GM23248 (cell line): ENCODE data around the gene FKBP5. TPM values are rescaled to one million over a fixed set of nuclear protein-coding genes. Genes with fewer than 3 reads are reported as not detected.
A peak's percentile ranks its signal among the peaks of the same experiment; 100 is the strongest.

Experiments used
- DNase-seq: peaks from one replicate; pipeline ENCODE4 v3.0.0-alpha.2; 2015
- H2AFZ ChIP-seq: fragments of 200-600 bp; sonication (generic); 2 replicates; pipeline ENCODE4 v1.6.1; 2016; ENCODE audit warnings: antibody characterized with exemption
- H3F3A ChIP-seq: fragments of 200-600 bp; sonication (generic); 2 replicates; pipeline ENCODE4 v1.6.1; 2016; ENCODE audit warnings: mild to moderate bottlenecking, antibody characterized with exemption, mixed run types; ENCODE audit not compliant: insufficient read depth
- H3K27ac ChIP-seq: fragments of 200-600 bp; sonication (generic); 2 replicates; pipeline ENCODE4 v1.5.1; 2016; ENCODE audit warnings: mild to moderate bottlenecking
- H3K27me3 ChIP-seq: fragments of 200-600 bp; sonication (generic); replicated peaks from 2 replicates; pipeline ENCODE4 v1.6.1; 2016; ENCODE audit warnings: mild to moderate bottlenecking; ENCODE audit not compliant: insufficient read depth
- H3K36me3 ChIP-seq: fragments of 200-600 bp; sonication (generic); 2 replicates; pipeline ENCODE4 v1.6.1; 2016; ENCODE audit warnings: low read depth, mild to moderate bottlenecking
- H3K4me1 ChIP-seq: fragments of 200-600 bp; sonication (generic); 2 replicates; pipeline ENCODE4 v1.6.1; 2016; ENCODE audit warnings: mild to moderate bottlenecking; ENCODE audit not compliant: insufficient read depth
- H3K4me2 ChIP-seq: fragments of 200-600 bp; sonication (generic); one replicate; pipeline ENCODE4 v1.6.1; 2016; ENCODE audit warnings: mild to moderate bottlenecking; ENCODE audit not compliant: unreplicated experiment
- H3K4me3 ChIP-seq: fragments of 200-600 bp; sonication (generic); 2 replicates; pipeline ENCODE4 v1.5.1; 2016; ENCODE audit warnings: mild to moderate bottlenecking
- H3K79me2 ChIP-seq: fragments of 200-600 bp; sonication (generic); 2 replicates; pipeline ENCODE4 v1.6.1; 2016; ENCODE audit warnings: mild to moderate bottlenecking; ENCODE audit not compliant: insufficient read depth
- H3K9ac ChIP-seq: fragments of 200-600 bp; sonication (generic); 2 replicates; pipeline ENCODE4 v1.6.1; 2016; ENCODE audit warnings: mild to moderate bottlenecking
- H3K9me2 ChIP-seq: fragments of 200-600 bp; sonication (generic); 2 replicates; pipeline ENCODE4 v1.6.1; 2016; ENCODE audit warnings: mixed run types, mild to moderate bottlenecking, moderate library complexity; ENCODE audit not compliant: insufficient read depth
- H3K9me3 ChIP-seq: fragments of 200-600 bp; sonication (generic); one replicate; pipeline ENCODE4 v1.6.1; 2017; ENCODE audit warnings: low read depth
- H4K20me1 ChIP-seq: fragments of 200-600 bp; sonication (generic); 2 replicates; pipeline ENCODE4 v1.6.0; 2016; ENCODE audit not compliant: insufficient read depth
- EZH2 ChIP-seq: fragments of 200-600 bp; sonication (generic); IDR thresholded peaks from 2 replicates; pipeline ENCODE4 v1.6.1; 2018; ENCODE audit warnings: antibody characterized with exemption, mild to moderate bottlenecking; ENCODE audit not compliant: insufficient read depth, poor library complexity, severe bottlenecking
- EZH2phosphoT487 ChIP-seq: fragments of 200-600 bp; sonication (generic); IDR thresholded peaks from 2 replicates; pipeline ENCODE4 v1.6.1; 2018; ENCODE audit warnings: antibody characterized with exemption, moderate library complexity, mild to moderate bottlenecking, low read depth; ENCODE audit not compliant: insufficient read depth
- WGBS, 2 experiments: methylation state at CpG; one replicate each; pipeline ENCODE4 v1.1.6; 2015 to 2017; ENCODE audit warnings: low lambda C conversion rate in 2 of 2, low coverage in 1 of 2; ENCODE audit errors: missing lambda C conversion rate in 2 of 2; 5-methylcytosine and 5-hydroxymethylcytosine counted together
- in situ Hi-C: fragments of 300-500 bp; cut with MboI; formaldehyde crosslinking; loops from 2 replicates; pipeline ENCODE4 v1.15.0; 2020
- polyA plus RNA-seq: library from polyadenylated mRNA; unstranded; fragments of >200 nt; fragmentation: Nextera tagmentation; extraction: Ambion mirVana; gene quantifications from 2 replicates; pipeline ENCODE4 v1.2.1, GENCODE V29; 2016
- total RNA-seq: library from RNA; depleted of rRNA; stranded (reverse); fragments of >200 nt; shearing (Covaris generic); gene quantifications from 2 replicates; pipeline ENCODE4 v1.2.3, GENCODE V29; 2014

FKBP5 gene
- total and polyA plus RNA-seq, 2 experiments from 2014 or later = 3.6 to 6.3 TPM

- peak overlapping the region; percentile 83 for H3K4me3 ChIP-seq
- 1 to 2% methylated on average over 63 to 81 of the region's 100 CpGs for WGBS, 2 experiments
- no peak overlapping the region for H3K27ac ChIP-seq
- TF ChIP-seq EZH2phosphoT487 (no peak), EZH2 (no peak)
- H4K20me1 ChIP-seq = no peaks in the 10 kb centered on the region
- H3K36me3 ChIP-seq = no peaks in the 10 kb centered on the region
- H3F3A ChIP-seq = 0 out of 2 replicates have a peak, but pooled peaks cover 11% of the 10 kb centered on the region
- H2AFZ ChIP-seq = peak overlapping the region; percentile 78
- peaks cover 36% of the 10 kb centered on the region for H3K79me2 ChIP-seq
- H3K27me3 ChIP-seq = no peaks in the 10 kb centered on the region
- no peaks in the 10 kb centered on the region for H3K9me2 ChIP-seq
- no peaks in the 10 kb centered on the region for H3K9me3 ChIP-seq
- peak overlapping the region; percentile 78 for H3K4me2 ChIP-seq
- peak overlapping the region; percentile 76 for H3K9ac ChIP-seq
- H3K4me1 ChIP-seq = peaks cover 11% of the 10 kb centered on the region
- peak; percentile 70 for DNase-seq
- in situ Hi-C loops = no loop called here
These were observed 784 bp downstream of the FKBP5 start for GRCh38 chr6:35687658-35688604.

- no peaks in the 10 kb centered on the region for H3K36me3 ChIP-seq
- no peak for DNase-seq
- H3K9me3 ChIP-seq = no peaks in the 10 kb centered on the region
- H3F3A ChIP-seq = 0 out of 2 replicates have a peak, but pooled peaks cover 11% of the 10 kb centered on the region
- no peak overlapping the region for H3K27ac ChIP-seq
- H3K4me3 ChIP-seq = peak overlapping the region; percentile 83
- WGBS, 2 experiments = 50% methylated on average over 4 of the region's 4 CpGs
- in situ Hi-C loops = no loop called here
- peaks cover 11% of the 10 kb centered on the region for H3K4me1 ChIP-seq
- H3K79me2 ChIP-seq = peaks cover 36% of the 10 kb centered on the region
- H3K9me2 ChIP-seq = no peaks in the 10 kb centered on the region
- TF ChIP-seq EZH2 (no peak), EZH2phosphoT487 (no peak)
- H3K4me2 ChIP-seq = peak overlapping the region; percentile 78
- no peaks in the 10 kb centered on the region for H3K27me3 ChIP-seq
- no peaks in the 10 kb centered on the region for H4K20me1 ChIP-seq
- H3K9ac ChIP-seq = peak overlapping the region; percentile 76
- peak overlapping the region; percentile 78 for H2AFZ ChIP-seq
These were observed 1.7 kb downstream of the FKBP5 start for GRCh38 chr6:35686873-35687555.

DNA sequence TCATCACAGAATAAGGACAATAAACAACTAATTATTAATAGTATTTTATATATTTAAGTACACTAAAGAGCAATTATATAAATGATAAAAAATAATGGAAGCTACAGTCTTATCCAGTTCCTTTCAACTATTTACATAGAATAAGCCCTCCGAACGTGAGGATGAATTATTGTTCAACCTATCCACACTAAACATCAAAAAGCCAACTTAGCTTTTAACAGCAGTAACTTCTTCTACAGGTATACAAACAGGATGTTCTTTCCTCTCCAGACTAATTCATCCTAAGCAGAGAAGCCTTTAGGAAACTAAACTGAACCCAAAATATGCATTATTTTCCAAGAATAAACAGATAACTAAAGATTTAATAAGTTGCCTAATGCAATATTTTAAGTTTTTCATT is 2.3 kb downstream of the FKBP5 start:
- WGBS, 2 experiments = 78 to 85% methylated on average over 2 of the region's 2 CpGs
- in situ Hi-C loops = no loop called here
- Histone ChIP-seq H3K4me3 (no peak overlapping the region), H3K79me2 (peaks cover 36% of the 10 kb centered on the region), H3K9me2 (no peaks in the 10 kb centered on the region), H4K20me1 (no peaks in the 10 kb centered on the region), H3K9ac (no peak overlapping the region), H3K36me3 (no peaks in the 10 kb centered on the region), H3K4me1 (peaks cover 8% of the 10 kb centered on the region), H2AFZ (no peak overlapping the region), H3K9me3 (no peaks in the 10 kb centered on the region), H3K4me2 (peak overlapping the region; percentile 78), H3K27me3 (no peaks in the 10 kb centered on the region), H3F3A (0 out of 2 replicates have a peak, but pooled peaks cover 11% of the 10 kb centered on the region), H3K27ac (no peak overlapping the region)
- no peak for TF ChIP-seq EZH2
- no peak for TF ChIP-seq EZH2phosphoT487
- DNase-seq = no peak

DNA sequence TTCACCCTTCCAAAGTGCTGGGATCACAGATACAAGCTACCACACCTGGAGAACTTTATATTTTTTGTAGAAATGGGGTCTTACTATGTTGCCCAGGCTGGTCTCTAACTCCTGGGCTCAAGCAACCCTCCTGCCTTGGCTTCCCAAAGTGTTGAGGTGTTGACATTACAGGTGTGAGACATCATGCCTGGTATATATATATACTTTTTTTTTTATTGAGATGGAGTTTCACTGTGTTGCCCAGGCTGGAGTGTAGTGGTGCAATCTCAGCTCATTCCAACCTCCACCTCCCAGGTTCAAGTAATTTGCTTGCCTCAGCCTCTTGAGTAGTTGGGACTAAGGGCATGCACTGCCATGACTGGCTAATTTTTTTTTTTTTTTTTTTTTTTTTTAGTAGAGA is 5.4 kb downstream of the FKBP5 start:
- Histone ChIP-seq H3K79me2 (peaks cover 51% of the 10 kb centered on the region), H3K9me3 (no peaks in the 10 kb centered on the region), H3K4me1 (peaks cover 12% of the 10 kb centered on the region), H3K9ac (no peak overlapping the region), H3K27me3 (no peaks in the 10 kb centered on the region), H3K27ac (no peak overlapping the region), H3F3A (peaks cover 19% of the 10 kb centered on the region), H3K4me2 (no peak overlapping the region), H3K4me3 (no peak overlapping the region), H4K20me1 (no peaks in the 10 kb centered on the region), H3K36me3 (no peaks in the 10 kb centered on the region), H3K9me2 (no peaks in the 10 kb centered on the region), H2AFZ (no peak overlapping the region)
- TF ChIP-seq EZH2phosphoT487 (no peak), EZH2 (no peak)
- DNase-seq = no peak
- in situ Hi-C loops = no loop called here
